Measurements from ENCODE around the gene ANXA6.

ANXA6 gene

DNA sequence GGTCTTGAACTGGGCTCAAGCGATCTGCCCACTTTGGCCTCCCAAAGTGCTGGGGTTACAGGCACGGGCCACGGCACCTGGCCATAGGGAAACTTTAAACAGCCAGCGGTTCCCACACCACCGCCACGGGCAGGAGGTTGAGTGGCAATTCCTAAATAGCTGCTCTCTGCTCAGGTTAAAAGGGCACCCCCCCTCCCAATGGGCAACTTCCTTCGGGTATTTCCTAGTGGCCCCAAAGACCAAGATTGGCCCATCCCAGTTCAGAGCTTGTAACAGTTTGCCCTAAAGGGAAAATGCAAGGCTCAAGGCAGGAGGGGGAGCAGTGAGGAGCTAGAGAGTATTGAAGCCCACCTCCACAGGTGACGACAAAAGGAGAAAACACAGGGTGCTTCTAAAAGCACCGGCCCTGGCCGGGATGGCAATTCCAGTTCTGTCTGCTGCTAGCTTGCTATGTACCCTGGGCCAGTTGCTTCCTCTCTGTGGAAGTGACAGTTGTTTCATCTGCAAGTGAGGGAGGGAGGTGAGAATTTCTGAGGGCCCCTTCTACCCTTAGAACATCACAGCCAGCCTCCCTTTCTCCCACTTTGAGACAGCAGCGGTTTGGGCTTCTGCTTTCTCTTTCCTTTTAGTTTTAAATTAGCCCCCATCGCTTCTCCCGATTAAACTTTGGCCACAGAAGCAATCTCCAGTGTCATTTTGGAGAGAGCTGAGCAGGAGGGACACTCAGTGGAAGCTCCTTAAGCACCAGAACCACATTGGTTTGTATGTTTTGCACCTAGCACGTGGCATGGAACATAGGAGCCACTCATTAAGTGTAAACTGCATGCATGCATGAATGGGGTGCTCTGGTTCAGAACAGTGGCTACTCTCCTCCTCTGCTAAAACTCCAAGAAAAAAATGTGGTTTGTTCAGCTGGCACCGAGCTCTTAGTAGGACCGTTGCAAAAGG lies 59.5 kb downstream of the ANXA6 start:
- DNase-seq: peak; percentile 79

DNA sequence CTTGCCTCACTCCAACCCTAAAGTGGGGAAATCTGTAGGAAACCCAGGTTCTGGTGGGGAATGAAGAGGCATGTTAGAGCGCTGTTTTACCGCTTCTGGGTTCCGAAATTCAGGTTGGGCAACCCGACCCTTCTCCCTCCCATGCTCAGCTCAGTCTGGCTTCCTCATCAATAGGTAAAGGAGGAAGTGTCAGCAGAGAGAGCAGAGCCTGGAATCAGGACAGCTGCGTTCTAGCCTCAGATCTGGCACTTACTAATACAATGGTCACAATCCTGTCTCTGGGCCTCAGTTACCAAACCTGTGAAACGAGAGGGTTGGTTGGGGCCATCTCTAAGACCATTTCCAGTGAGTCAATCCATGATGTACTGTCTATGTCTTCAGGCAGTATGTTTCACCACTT lies 60.5 kb downstream of the ANXA6 start:
- DNase-seq: no peak

DNA sequence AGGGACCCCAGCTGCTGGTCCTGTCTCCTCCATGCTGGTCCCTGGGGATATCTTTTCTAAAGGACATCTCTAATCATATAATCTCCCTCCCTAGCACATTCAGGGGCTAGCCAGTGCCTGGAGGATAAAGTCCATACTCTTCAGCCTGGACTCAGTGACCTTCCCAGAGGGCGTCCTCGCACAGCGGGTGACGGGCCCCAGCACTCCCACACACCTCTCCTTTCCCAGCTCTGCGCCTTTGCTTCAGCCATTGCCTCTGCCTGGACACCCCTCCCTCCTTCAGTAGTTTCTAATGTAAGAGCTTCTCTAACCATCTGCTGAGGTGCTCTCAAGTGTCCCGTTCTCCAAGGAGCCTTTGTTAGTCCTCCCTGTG lies 61.6 kb downstream of the ANXA6 start:
- DNase-seq: no peak

DNA sequence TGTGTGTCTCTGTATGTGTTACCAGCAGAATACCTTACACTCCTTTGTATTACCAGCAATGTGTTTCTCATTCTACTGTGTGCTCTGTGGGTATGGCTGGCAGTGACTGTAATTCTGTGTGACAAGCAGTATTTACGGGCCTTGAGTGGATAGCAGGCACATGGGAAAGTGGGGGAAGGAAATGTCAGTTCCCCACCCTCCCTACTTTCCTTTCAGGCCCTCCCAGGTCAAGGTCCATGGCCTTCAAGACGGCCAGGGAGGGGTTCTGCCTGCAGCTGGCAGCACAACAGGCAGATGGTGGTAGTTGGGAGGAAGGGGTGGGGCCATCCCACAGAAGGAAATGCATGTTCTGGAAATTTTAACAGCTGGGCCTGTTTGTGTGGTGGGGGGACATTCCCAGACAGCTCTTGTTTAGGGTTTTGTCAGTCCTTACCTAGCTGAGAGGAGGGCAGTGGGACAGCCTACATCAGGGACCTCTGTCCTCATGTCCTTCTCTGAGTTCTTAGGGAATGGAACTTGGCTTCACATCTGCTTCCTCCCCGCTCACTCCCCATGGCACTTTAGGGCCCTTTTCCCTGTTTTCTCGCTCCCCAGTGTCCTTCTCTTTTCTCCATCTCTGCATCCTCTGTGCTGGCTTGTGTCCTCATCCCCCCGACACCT lies 62.1 kb downstream of the ANXA6 start:
- no peak for DNase-seq

DNA sequence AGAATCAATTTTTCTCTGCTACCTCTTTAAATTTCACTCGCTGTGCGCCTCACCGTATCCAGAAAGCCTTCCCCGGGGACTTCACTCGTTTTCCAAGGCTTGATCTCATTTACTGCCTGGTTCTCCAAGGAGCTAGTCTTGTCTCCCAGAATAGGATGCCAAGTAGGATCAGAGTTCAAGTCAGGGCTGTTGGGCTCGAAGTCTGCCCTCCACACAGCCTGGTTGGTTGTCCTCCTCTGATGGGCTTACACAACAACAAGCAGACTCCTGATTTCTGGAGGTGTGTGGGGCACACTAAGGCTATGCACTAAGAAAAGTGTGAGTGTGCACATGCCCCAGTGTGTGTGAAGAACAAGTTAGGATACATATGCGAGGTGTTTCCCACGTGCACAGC lies 62.7 kb downstream of the ANXA6 start:
- no peak for DNase-seq

DNA sequence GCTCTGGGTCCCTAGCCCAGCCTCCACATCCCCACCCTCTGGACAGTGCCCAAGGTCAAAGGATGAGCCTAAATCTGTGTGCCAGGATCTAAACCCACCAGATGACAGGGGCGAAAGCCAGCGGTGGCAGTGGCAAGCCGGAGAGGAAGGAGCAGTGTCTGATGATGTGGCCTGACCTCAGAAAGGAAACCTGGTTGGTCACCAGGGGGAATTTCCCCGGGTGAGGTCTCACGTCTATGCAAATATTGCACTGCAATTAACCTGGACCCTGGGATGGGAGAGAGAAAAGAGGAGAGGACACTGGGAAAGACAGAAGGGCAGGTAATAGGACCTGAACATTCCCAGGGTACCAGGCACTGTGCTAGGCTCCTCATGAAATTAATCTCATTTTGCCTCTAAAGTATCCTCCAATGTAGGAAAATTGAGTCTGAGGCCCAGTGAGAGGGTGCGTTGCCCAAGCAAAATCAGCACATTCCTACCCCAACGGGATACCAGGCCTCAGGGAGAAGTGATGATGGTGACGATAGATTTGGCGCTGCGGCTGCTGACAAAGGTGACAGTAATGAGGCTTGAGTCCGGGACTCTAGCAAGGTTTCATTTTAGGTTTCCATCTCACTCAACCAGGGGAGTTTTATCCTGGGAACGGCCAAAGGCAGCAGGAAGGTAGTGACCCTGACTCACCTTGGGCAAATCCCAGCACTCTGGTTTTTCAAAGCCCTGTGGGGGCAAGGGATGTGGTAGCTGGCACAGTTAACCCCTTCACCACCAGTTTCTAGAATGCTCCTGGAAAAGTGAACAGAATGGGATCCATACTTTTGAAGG lies 63.3 kb downstream of the ANXA6 start:
- DNase-seq: peak; percentile 88

DNA sequence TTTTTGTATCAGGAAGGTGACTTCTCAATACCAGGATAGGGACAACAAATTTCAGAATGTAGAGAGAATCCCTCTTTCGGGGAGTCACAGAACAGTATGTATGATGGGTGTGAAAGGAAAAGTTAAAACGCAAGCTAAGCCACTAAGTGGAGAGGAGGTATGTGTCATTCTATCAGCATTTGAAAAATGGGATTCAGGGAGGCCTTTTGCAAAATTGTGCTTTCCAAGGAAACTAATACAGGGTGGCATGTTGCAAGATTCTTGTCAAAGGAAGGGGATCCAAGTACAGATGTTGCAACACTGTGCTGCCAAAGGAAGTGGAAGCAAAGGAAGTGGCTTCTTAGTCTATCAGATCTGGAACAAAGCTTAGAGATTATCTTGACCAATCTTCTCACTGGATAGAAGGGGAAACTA lies 64.1 kb downstream of the ANXA6 start:
- DNase-seq: peak; percentile 55

DNA sequence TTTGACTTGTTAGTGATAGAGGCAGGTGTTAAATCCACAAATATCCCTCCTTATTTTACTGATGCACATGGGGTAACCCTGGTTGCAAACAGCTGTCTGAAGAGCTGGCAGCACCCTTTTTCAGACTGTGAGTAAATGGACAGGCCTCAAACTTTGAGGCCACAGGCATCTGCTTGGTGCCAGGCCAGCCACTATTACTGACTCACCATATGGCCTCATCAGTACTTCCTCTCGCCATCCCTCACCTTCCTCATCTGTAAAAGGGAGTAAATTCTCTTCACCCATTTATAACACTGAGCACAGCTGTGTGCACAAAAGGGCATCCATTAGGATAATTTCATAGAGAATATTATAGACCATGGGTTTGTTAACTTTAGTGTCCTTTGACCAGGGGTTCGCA lies 64.8 kb downstream of the ANXA6 start:
- DNase-seq: no peak

DNA sequence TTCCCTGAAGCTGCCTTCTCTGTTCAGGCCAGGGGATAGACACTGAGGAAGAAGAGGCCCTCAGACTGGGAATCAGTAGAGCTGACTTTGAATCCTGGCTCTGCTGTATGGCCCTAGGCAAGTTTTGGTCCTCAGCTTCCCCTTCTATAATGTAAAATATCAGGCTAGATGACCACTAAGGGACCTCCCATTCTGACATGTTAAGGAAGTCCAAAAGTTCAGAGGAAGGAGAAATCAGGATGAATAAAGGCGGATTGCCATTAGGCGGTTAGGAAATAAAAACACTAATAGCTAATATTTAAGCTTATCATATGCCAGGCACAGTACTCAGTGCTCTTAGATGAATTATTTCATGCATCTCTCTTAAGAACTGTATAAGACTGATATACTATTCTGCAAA lies 67.9 kb downstream of the ANXA6 start:
- no peak for DNase-seq

DNA sequence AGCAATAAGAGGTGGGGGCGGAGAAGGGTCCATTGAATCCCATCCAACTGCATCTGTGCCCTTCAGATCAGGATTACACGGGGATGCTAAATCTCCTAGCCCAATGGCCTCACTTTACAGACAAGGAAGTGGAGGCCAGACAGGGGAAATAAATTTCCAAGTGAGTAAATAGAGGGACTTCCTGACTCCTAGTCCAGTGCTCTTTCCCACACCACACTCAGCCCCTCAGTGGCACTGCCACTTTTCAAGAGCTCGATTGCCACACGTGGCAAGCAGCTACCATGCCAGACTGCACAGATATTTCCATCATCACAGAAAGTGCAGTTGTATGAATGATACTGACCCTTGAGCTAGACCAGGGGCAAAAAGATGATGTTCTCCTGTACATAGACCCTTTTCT lies 68.6 kb downstream of the ANXA6 start:
- DNase-seq: no peak

DNA sequence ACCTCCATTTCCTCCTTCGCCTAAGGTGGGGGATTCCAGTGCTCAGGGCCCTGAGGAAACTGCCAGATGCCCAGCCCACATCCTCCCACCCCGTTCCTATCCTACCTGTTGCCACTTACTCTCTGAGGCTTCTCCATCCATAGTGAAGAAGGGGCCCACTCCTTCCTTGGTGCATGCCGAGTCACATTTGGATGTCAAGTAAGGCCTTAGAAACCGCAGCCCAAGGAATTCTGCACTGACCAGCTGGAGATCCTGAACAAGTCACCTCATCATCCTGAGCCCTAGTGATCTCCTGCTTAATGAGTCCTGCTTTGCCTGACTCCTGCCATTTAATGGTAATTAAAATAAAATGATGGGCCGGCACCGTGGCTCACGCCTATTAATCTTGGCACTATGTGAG lies 70.1 kb downstream of the ANXA6 start:
- DNase-seq: no peak

DNA sequence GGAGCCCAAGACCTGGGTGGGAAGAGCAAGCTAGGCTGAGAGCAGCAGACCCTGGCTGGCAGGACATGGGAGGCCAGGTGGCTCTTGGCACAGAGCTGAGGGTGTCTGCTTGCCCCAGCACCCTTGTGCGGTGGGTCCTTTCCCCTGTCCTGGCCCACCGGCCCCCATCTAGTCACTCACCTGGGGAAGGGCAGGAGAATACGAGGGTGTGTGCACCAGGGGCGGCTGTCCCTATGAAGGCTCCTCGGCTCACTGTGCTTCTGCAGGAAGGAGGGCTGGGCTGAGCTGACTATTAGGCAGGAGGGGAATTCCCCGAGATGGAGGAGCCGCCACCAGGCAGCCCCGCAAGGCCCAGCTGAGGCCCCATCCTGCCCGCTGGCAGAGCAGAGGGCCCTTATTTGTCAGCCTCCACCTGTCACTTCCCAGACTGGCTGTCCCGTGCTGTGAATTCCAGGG lies 70.6 kb downstream of the ANXA6 start:
- DNase-seq: peak; percentile 85

DNA sequence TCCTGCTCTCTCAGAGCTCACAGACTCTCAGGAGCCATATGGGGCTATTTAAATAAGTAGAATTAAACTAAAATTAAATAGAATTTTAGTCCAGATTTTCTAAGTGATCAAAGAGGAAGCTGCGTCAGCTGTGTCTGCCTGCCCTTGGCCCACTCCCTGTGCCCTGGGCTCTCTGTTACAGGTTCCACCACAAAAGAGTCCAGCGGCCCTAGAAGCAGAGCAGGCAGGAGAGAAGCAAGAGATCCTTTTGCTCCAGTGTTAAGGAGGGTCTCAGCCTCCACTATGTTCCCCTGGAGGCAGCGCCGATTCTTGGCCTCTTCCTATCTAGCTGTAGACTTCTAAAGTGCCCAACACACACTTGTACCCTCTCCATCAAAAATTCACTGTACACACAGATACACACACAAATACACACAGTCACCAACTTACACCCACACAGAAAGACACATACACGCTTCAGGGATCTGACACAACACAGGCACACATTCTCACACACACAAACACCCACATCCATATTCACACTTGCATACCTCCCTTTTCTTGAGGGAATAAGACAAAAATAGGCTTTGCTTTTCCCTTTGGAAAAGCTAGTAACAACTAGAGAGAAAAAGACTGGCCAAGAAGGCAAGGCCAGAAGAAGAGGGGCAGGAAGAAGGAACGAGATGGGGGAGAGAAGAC lies 71.2 kb downstream of the ANXA6 start:
- no peak for DNase-seq

DNA sequence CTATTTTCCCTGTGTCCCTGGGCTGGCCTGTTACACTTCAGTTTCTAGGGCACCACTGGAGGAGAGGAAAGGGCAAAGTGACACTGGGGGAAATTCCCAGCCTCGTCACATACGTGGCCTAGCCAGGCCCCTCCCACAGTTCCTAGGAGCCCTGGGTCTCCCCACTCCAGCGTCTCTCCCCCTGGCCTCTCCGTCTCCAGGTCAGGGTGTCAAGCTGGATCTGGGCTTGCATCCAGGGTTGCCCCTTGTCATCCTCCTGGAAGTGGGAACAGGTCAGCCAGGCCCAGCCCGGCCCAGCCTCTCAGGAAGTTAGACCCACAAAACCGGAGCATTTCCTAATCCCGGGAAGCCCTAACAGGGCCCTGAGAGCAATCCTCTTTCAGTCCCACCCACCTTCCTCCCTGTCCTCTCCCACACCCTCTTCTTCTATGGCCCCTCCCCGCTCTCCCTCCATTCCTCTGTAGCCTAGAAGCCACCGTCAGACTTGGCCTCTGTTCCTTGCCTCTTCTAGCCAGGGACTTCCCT lies 72.0 kb downstream of the ANXA6 start:
- peak; percentile 63 for DNase-seq

DNA sequence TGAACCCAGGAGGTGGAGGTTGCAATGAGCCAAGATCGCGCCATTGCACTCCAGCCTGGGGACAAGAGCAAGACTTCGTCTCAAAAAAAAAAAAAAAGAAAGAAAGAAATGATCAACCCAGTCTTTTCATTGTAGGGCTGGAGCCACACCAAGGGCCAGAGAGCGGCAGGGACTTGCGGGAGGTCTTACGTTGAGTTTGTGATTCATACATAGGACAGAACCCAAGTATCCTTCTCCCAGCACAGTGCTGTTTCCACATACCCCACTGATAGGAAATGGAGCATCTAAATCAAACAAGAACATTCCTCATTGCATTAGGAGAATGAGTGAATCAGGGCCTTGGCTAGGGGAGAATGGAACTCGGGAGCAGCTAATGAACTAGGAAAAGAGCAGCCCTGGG lies 73.2 kb downstream of the ANXA6 start:
- no peak for DNase-seq

DNA sequence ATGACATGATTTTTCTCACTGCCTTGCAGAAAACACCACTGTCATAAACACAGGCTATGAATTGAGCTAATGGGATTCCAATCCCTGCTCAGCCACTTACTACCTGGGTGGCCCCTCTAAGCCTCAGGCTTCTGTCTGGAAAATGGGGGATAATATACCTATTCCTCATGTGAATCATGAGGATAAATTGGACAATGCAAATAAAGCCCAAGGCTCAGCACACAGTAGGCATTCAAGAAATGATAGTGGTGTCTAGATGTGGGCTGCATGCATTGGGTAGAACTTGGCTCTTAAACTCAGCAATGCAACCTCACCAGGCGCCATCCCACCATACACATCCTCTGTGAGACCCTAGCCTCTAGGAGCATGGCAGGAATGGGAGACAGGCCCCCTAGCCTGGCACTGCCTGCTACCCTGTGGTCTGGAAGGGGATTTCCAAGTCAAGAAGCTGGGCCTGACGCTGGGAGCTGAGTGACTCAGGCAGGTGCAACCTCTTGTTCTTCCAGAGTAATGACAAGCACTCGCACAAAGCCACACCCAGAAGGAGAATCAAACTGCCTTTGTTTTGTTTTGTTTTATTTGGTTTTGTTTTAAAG lies 74.4 kb downstream of the ANXA6 start:
- peak; percentile 84 for DNase-seq

DNA sequence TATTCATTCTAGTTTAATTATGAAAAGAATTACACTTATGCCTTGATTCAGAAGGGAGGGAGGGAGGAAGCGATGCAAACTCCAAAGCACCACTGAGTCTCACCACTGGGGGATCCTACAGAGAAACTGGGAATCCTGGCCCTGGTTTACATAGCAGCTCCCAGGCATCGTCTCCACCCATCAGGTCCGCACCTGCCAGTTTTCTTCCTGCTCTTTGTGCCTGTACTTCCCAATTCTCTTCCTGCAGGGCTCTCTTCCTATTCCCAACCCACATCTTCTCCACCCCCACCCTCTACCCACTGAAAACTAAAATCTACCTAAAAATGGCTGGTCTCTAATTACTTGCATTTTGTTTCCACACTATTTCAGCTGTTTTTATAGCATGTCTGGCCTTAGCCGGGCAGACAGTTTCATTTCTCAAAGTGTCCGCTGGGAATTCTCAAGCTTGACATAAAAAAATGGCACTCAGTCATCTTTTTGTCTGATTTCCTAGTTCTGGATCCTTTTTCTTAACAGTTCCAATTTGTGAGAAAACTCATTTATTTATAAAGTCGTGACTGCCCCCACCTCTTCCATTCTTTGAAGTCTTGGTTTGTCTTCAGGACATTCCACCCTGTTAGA lies 75.2 kb downstream of the ANXA6 start:
- no peak for DNase-seq

DNA sequence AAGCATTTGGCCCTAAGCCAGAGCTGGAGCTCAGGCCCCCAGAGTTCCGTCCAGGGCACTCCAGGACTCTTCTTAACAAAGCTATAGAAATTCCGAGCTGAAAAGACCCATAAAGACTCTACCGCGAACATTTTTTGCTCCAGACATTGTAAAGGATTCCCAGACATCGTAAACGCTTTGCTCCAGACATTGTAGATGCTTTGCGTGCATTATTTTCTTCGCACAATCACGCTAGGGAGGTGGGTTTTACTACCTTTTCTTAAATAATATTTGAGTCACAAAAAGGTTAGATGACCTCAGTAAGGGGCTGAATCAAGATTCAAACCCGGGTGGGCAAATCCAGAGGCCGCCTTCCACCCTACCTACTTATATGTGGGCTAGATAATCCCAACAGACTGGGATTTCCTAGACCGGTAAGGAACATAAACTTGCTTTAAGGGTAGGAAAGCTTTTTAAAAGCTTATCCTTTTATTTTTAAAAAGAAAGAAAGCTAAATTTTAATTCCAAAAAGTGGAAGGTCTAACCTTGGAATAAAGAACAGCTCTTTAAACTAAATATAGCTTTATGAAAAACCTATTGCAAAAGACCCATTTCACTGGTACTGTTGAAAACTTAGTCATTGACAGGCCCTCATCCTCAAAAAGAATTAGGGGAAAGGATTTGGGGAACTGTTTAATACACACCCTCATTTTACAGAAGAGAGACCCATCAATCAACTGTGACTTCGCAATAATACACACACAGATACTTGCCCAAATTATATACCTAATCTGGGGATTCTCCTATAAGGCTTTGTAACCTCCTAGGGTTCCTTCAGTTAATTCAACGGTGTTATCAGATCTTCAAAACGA lies 75.9 kb downstream of the ANXA6 start:
- no peak for DNase-seq

DNA sequence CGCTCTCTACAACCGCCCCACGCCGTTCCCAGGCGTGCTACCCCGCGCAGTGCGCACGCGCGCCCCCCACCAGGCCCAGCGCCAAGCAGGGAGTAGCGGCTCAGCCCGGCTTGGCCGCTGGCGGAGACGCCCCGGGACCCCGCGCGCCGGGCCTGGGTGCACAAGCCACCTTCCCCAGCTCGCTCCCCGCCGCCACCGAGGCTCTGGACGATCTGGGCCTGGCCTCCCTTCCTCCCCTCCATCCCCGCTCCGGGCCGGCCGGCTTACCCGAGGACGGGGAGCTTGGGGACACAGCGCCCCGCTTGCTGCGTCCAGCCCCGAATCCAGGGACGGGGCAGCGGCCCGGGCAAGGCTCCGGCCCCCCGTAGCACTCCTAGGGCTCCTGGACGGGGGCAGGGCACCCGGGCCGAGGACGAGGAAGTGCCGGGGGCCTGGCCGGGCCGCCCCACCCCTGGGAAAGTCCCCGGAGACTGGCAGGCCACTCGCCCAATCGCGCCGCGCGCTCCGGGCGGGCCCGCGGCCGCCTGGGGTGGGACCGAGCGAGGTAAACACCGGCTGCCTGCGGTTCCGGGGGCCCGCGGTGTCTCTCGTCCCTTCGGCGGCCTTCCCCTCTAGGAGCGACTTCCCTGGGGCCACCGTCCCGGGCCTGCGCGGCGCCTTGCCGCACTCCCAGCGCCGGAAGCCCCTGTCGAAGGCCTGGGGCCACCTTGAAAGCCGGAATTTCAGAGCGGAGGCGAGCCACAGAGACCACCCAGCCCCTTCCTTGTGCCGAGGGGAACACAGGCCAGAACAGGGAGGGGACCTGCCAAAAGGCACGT lies 76.8 kb downstream of the ANXA6 start, which contains the start of gene TNIP1:
TSS of gene TNIP1 (minus strand) at position 422 of the 818 bp plus-strand sequence. CDS start 15,939 bp downstream, outside the sequence.
- peak; percentile 97 for DNase-seq

Data from activated CD4-positive, alpha-beta T cell treated with anti-CD3 and anti-CD28 coated beads, Interleukin-2, Interleukin-6, amounts not matched to agents 100 ng/mL and 50 ng/mL, durations not matched to agents 16 hours and 8 hours (primary cell).